GM18907 (cell line): ENCODE data around the gene FIBCD1.
"Not testable (repeated sequence)": the region's sequence is repeated elsewhere in the genome, so short reads cannot be mapped to it uniquely, and the experiment has no call there.

ENCODE experiments used
- ATAC-seq: cut with Tn5 transposase; IDR thresholded peaks from one replicate; pipeline ENCODE4 v1.9.1; 2021; ENCODE audit warnings: mild to moderate bottlenecking, moderate library complexity; ENCODE audit not compliant: unreplicated experiment

Gene FIBCD1

GRCh38 chr9:130973686-130974281, 34.7 kb upstream of the FIBCD1 start:
- ATAC-seq = no peak

DNA sequence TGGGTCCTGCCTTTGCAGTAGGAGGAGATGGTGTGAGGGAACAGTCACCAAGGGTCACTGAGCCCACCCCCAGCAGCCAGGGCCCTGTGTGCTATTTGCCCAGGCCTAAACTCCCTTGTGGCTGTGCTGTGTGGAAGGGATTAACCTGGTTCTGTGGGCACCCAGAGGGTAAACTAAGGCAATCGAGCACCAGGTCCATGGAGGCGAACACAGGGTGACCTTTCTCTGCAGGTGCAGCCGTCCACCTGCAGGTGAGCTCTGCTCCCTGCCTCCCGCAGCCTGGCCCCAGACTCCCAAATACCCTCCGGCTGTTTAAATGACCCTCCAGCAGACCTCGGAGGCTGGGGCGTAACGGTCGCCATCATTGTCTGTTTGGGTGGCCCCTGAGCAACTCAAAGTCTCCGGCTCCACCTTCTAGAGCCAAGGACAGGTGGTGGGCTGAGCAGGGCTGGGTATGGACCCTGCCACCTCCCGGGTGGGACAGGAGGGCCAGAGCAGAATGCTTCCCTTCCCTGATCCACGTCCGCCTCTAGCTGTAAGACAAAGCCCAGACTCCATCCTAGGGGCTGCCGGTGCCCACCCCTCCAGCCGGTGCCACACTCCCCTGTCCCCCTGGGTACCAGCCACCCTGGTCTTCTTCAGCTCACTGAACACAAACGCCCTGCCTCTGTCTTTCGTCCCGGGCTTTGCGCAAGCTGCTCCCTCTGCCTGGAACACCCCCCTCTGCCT, 34.1 kb upstream of the FIBCD1 start:
- no peak for ATAC-seq

DNA sequence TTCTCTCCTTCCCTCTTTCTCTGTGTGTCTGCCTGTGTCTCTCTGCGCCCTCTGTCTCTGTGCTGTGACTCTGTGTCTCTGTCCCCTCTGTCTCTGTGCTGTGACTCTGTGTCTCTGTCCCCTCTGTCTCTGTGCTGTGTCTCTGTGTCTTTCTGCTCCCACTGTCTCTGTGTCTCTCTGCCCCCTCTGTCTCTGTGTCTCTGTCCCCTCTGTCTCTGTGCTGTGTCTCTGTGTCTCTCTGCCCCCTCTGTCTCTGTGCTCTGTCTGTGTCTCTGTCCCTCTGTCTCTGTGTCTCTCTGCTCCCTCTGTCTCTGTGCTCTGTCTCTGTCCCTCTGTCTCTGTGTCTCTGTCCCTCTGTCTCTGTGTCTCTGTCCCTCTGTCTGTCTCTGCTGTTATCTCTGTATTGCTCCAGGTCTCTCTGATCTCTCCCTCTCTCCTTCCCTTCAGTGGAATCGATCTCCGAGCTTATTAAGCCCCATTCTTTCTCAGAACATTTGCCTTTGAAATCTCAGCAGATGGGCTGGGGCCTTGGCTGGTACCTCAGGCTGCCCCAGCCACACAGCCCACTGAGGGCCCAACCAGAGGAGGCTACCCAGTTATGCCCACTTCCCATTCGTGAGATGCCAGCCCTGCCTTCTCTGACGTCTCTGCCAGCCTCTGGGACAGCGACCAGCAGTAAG, 33.4 kb upstream of the FIBCD1 start:
- no peak for ATAC-seq

DNA sequence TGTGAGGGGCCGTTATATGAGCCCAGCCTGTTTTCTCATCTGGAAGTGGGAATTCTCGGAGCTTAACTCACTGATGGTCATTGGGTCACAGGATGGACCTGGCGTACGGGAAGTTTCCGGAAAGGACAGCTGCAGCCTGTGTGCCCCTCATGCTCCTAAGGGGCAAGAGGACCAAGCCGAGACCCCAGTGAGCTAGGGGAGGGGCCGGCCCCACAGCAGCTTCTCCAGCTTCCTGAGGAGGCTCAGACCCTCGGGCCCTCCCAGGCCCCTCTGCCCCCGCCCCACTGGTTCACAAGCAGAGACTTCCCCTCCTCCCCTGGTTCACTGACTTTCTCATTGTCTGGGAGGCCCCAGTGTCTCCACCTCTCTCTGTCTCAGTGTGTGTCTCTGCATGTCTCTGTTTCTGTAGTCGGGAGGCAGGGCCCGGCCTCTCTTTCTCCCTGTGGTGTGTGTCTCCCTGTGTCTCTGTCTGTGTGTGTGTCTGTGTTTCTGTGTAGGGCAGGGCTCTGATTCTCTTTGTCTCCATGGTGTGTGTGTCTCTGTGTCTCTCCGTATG, 32.3 kb upstream of the FIBCD1 start:
- no peak for ATAC-seq

DNA sequence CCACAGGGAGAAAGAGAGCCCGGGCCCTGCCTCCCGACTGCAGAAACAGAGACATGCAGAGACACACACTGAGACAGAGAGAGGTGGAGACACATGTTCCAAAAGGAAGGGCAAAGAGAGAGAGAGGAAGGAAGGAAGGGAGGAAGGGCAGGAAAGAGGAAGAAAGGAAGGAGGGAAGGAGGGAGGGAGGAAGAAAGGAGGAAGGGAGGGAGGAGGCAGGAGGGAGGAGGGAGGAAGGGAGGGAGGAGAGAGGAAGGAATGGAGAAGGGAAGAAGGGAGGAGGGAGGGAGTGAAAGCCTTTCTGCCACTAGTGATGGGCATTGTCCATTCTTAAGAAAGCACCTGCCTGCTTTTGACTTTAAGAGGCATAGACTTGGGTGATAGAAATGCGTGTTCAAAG, 31.8 kb upstream of the FIBCD1 start:
- ATAC-seq = no peak

DNA sequence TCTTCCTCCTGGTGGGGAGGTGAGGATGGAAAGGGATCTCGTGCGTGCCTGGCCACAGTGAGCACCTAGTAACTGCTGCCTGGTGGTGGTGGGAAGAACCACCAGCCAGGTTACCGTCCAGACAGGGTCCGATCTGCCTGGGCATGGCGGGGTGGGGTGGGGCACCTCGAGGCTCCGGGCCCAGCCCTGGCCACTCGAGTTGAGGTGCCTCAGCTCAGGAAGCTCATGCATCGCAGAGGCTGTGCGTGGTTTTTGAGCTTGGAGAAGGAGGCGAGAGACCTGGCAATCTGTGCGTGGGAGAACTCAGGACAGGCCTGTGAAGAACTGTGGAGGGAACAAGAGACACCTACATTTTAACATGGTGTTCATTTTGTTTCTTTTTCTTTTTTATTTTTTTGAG, 31.0 kb upstream of the FIBCD1 start:
- ATAC-seq = no peak

DNA sequence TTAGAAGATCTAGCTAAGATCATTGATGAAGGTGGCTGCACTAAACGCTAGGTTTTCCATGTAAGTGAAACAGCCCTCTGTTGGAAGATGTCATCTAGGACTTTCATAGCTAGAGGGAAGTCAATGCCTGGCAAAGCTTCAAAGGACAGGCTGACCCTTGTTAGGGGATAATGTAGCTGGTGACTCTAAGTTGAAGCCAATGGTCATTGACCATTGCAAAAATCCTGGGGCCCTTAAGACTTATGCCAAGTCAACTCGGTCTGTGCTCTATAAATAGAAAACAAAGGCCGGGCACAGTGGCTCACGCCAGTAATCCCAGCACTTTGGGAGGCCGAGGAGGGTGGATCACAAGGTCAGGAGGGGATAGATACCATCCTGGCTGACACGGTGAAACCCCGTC, 26.6 kb upstream of the FIBCD1 start:
- ATAC-seq = no peak

DNA sequence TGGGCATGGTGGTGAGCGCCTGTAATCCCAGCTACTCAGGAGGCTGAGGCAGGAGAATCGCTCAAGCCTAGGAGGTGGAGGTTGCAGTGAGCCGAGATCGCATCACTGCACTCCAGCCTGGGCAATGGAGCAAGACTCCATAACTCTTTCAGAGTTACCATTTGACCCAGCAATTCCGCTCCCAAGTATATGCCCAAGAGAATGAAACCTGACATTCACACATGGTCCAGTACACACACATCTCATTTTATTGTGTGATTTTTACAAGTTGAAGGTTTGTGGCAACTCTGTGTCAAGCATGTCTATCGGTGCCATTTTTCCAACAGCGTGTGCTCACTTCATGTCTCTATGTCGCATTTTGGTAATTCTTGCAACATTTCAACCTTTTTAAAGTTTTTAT, 24.9 kb upstream of the FIBCD1 start:
- ATAC-seq = no peak

DNA sequence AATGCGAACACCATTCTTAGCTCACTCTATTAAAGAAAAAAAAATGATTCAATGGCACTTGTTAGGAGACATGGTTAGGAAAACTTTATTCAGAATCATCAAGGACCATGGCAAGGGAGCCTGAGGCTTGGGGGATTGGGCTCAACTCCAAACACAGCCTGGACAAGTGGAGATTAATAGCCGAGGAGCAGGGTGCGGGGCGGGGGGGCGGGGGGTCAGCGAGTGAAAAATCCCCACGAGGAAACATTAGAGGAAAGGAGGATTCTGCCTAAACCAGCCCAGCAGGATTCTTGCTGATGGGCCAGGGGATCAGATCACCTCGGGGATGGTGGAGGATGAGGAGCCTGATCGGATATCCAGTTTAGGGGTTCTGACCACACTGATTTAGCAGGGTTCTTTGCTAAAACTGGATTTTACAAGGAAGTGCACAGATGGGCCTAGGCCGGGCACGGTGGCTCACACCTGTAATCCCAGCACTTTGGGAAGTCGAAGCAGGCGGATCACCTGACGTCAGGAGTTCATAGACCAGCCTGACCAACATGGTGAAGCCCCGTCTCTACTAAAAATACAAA, 24.4 kb upstream of the FIBCD1 start:
- ATAC-seq = no peak

DNA sequence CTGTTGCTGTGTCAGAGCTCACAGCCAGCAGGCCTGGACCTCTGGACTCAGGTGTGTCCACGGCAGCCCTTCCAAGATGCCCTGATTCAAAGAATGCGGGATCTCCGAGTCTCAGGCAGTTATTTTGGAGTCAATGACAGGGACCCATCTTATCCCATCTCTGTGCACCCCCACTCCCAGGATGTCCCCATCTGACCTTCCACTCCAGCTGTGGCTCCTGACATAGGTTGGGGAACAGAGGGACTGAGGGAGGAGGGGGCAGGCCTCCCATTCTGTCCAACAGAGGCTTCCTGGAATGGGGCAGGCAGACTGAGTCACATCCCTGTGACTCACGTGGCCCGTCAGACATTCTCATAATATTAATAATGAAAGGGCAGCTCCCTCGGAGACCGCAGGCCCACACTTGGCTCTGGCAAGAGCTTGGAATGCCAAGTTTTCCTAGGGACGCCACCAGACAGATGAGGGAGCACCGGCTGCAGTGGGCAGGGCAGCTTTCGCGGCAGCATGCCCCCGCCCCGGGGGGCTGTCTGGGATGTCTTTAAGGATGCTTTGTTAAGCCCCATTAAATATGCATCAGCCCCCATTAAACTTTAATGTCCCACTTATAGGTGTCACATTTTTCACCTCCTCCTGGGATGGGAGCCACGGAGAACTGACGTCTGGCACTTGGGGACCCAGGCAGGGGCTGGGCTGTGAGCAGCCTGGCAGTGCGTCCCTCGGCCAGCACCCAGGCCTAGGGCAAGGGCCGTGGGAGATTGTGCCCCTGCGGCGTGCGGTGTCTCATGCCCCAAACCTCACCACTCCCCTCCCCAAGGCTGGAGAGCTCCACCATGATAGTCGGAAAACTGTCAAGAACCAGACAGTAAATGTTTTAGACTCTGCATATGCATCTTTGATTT, 23.6 kb upstream of the FIBCD1 start:
- ATAC-seq = no peak

DNA sequence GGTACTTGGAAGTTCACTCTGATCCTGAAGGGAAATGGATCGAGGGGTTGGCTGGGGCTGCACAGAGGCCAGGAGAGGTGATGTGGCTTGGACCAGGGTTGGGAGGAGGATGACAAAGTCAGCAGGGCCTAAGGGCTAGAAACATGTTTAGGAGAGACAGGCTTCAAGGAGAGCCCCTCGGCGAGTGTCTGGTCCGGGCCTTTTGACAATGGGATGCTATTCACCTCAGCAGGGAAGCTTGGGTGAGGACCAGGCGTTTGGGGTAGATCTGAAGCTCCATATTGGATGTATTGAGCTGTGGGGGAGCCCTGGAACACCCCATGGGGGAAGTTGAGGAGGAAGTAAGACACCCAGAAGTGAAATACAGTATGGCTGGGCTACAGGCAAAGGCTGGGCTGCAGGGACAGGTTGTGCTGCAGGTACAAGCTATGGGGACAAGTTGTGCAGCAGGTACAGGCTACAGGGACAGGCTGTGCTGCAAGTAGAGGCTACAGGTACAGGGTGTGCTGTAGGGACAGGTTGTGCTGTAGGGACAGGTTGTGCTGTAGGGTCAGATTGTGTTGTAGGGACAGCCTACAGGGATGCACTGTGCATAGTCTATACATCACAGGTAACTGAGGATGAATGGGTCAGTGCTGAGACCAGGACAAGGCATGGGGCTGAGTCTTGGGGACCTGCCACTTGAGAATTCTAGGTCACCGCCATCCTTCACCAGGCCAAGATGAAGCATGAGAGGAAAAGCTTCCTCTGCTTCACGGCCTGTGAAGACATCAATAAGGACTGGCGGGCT, 22.7 kb upstream of the FIBCD1 start:
- ATAC-seq = no peak

GRCh38 chr9:130960522-130961378, 21.7 kb upstream of the FIBCD1 start:
- ATAC-seq = no peak

DNA sequence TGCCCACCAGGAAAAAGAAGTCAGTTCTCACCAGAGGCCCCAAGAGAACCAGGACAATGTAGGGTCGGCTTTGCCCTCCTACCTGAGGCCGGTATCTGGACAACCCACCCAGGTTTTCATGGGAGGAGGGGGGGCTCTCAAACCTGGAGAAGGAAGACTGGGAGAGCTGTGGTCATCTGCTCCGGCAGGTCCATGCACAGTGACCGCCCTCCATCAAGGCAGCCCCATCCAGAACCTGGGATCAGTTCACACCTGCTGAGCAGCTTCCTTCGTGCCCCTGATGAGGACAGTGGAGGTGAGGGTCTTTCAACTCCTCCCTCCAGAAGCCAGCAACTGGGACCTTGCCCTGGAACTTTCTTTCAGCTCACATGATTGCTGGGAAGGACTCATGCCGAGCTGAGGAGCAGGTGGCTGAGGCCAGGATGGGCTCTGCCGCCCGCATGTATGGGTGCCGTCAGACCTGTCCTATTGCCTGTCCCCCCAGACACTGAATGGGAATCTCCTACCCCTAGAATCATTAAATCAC, 20.8 kb upstream of the FIBCD1 start:
- no peak for ATAC-seq

DNA sequence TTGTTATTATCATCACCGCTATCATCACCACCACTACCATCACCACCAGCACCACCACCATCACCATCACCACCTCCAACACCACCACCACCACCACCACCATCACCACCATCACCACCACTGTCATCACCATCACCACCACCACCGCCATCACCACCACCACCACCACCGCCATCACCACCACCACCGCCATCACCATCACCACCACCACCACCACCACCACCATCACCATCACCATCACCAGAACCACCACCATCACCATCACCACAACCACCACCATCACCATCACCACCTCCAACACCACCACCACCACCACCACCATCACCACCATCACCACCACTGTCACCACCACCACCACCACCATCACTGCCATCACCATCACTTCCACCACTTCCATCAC, 19.5 kb upstream of the FIBCD1 start:
- not testable (repeated sequence) for ATAC-seq

DNA sequence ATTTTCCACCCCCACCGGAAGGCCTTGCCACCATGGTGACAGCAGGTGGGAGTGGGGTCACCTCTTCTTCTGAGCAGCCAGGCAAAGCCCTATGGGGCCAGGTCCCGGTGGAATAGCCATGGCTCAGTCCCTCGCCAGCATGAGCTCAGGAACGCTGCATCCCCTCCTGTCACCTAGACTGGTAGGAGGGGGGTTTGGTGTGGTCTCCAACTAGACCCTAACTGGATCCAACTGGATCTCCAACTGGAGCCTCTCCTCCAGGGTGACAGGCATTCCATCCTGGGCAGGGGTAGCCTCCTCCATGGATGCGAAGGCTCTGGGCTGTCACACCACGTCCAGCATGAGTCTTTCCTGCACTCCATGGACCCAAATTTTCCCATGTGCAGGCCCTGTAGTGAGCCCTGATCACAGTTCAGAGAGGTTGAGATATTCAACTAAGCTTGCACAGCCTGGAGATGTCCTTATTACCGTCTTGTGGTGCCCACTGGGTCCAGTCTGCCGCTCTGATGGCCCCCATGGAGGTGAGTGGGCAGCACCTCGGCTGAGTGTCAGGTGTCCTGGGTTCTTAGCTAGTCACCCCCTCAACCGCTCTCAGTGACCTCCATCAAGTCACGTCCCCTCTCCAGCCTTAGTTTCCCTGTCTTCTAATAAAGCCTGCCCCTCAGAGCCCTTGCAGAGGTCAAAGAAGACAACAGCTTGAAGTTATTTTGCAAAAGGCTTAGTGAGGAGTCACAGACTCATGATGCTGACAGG, 18.6 kb upstream of the FIBCD1 start:
- no peak for ATAC-seq

GRCh38 chr9:130956636-130957450, 17.8 kb upstream of the FIBCD1 start:
- no peak for ATAC-seq

GRCh38 chr9:130955947-130956621, 17.0 kb upstream of the FIBCD1 start:
- ATAC-seq = no peak
